ENCODE data around the gene LRFN4.

The LRFN4 gene

GRCh38 chr11:66845143-66845875, 11.6 kb upstream of the LRFN4 start:
- H3K79me2 ChIP-seq: peaks cover 13% of the 10 kb centered on the region
- no peak overlapping the region for H3K4me3 ChIP-seq (ENCODE audit: low read depth, low read length)
- no peak overlapping the region for H2AFZ ChIP-seq
- no peak overlapping the region for H3K27ac ChIP-seq
- no peak overlapping the region for H3K9ac ChIP-seq
- H3K4me2 ChIP-seq (ENCODE audit: low read length): no peak overlapping the region
- H3K4me1 ChIP-seq: no peaks in the 10 kb centered on the region
- no peaks in the 10 kb centered on the region for H3K36me3 ChIP-seq (ENCODE audit: control insufficient read depth, insufficient read depth, low read length)
- H3K27me3 ChIP-seq (ENCODE audit: control insufficient read depth, insufficient read depth, low read length): no peaks in the 10 kb centered on the region
- H3K9me3 ChIP-seq (ENCODE audit: control insufficient read depth, low read length): no peaks in the 10 kb centered on the region
- TF ChIP-seq, protein P1, sequence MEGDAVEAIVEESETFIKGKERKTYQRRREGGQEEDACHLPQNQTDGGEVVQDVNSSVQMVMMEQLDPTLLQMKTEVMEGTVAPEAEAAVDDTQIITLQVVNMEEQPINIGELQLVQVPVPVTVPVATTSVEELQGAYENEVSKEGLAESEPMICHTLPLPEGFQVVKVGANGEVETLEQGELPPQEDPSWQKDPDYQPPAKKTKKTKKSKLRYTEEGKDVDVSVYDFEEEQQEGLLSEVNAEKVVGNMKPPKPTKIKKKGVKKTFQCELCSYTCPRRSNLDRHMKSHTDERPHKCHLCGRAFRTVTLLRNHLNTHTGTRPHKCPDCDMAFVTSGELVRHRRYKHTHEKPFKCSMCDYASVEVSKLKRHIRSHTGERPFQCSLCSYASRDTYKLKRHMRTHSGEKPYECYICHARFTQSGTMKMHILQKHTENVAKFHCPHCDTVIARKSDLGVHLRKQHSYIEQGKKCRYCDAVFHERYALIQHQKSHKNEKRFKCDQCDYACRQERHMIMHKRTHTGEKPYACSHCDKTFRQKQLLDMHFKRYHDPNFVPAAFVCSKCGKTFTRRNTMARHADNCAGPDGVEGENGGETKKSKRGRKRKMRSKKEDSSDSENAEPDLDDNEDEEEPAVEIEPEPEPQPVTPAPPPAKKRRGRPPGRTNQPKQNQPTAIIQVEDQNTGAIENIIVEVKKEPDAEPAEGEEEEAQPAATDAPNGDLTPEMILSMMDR (IDR thresholded peaks at IDR 0.05): no peak

DNA sequence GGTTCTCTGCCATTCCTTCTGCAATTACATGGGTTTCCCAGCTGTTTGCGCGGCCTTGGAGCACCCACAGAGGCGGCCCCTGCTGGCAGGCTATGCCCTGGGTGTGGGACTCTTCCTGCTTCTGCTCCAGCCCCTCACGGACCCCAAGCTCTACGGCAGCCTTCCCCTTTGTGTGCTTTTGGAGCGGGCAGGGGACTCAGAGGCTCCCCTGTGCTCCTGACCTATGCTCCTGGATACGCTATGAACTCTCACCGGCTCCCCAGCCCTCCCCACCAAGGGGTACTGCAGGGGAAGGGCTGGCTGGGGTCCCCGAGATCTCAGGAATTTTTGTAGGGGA, 11.0 kb upstream of the LRFN4 start:
- H3K27me3 ChIP-seq (ENCODE audit: control insufficient read depth, insufficient read depth, low read length): no peaks in the 10 kb centered on the region
- H3K27ac ChIP-seq: no peak overlapping the region
- TF ChIP-seq, protein P1 (IDR thresholded peaks at IDR 0.05): no peak
- no peak overlapping the region for H2AFZ ChIP-seq
- no peaks in the 10 kb centered on the region for H3K9me3 ChIP-seq (ENCODE audit: control insufficient read depth, low read length)
- no peak overlapping the region for H3K4me2 ChIP-seq (ENCODE audit: low read length)
- no peaks in the 10 kb centered on the region for H3K4me1 ChIP-seq
- H3K79me2 ChIP-seq: peaks cover 13% of the 10 kb centered on the region
- H3K36me3 ChIP-seq (ENCODE audit: control insufficient read depth, insufficient read depth, low read length): no peaks in the 10 kb centered on the region
- no peak overlapping the region for H3K9ac ChIP-seq
- no peak overlapping the region for H3K4me3 ChIP-seq (ENCODE audit: low read depth, low read length)

- H3K4me1 ChIP-seq: no peaks in the 10 kb centered on the region
- H3K36me3 ChIP-seq (ENCODE audit: control insufficient read depth, insufficient read depth, low read length): no peaks in the 10 kb centered on the region
- no peak overlapping the region for H3K4me2 ChIP-seq (ENCODE audit: low read length)
- no peak overlapping the region for H3K27ac ChIP-seq
- H3K4me3 ChIP-seq (ENCODE audit: low read depth, low read length): no peak overlapping the region
- no peaks in the 10 kb centered on the region for H3K27me3 ChIP-seq (ENCODE audit: control insufficient read depth, insufficient read depth, low read length)
- H3K9me3 ChIP-seq (ENCODE audit: control insufficient read depth, low read length): no peaks in the 10 kb centered on the region
- peaks cover 8% of the 10 kb centered on the region for H3K79me2 ChIP-seq
- H2AFZ ChIP-seq: no peak overlapping the region
- no peak overlapping the region for H3K9ac ChIP-seq
- TF ChIP-seq, protein P1 (IDR thresholded peaks at IDR 0.05): no peak
These were observed 10.2 kb upstream of the LRFN4 start for GRCh38 chr11:66846671-66847091.

GRCh38 chr11:66847461-66848232, 9.2 kb upstream of the LRFN4 start:
- Histone ChIP-seq H3K9ac (no peak overlapping the region), H3K36me3 (ENCODE audit: control insufficient read depth, insufficient read depth, low read length) (no peaks in the 10 kb centered on the region), H3K27ac (no peak overlapping the region), H3K4me1 (no peaks in the 10 kb centered on the region), H3K4me3 (ENCODE audit: low read depth, low read length) (no peak overlapping the region), H3K27me3 (ENCODE audit: control insufficient read depth, insufficient read depth, low read length) (no peaks in the 10 kb centered on the region), H3K4me2 (ENCODE audit: low read length) (no peak overlapping the region), H2AFZ (no peak overlapping the region), H3K9me3 (ENCODE audit: control insufficient read depth, low read length) (no peaks in the 10 kb centered on the region), H3K79me2 (peaks cover under 1% of the 10 kb centered on the region)
- TF ChIP-seq, protein P1 (IDR thresholded peaks at IDR 0.05): no peak
